Osteocyte (in vitro differentiated cells): ENCODE measurements around the gene ACVR1C. TPM values are rescaled to one million over a fixed set of nuclear protein-coding genes. Genes with fewer than 3 reads are reported as not detected.
A peak's percentile ranks its signal among the peaks of the same experiment; 100 is the strongest.

Experiments
- DNase-seq: peaks from one replicate; pipeline ENCODE4 v3.0.0; 2021; ENCODE audit warnings: mixed read lengths; ENCODE audit not compliant: unreplicated experiment; ENCODE audit errors: extremely low spot score
- H3K27ac Mint-ChIP-seq: one replicate; pipeline ENCODE4 v1.8.0; 2021; ENCODE audit warnings: mild to moderate bottlenecking, mixed read lengths; ENCODE audit not compliant: unreplicated experiment
- H3K27me3 Mint-ChIP-seq: one replicate; pipeline ENCODE4 v1.8.0; 2021; ENCODE audit warnings: mixed read lengths; ENCODE audit not compliant: unreplicated experiment
- H3K36me3 Mint-ChIP-seq: one replicate; pipeline ENCODE4 v1.8.0; 2021; ENCODE audit warnings: mixed read lengths; ENCODE audit not compliant: unreplicated experiment
- H3K4me1 Mint-ChIP-seq: one replicate; pipeline ENCODE4 v1.8.0; 2021; ENCODE audit warnings: mixed read lengths; ENCODE audit not compliant: unreplicated experiment
- H3K4me3 Mint-ChIP-seq: one replicate; pipeline ENCODE4 v1.8.0; 2021; ENCODE audit warnings: mild to moderate bottlenecking, moderate library complexity, mixed read lengths; ENCODE audit not compliant: unreplicated experiment
- H3K9me3 Mint-ChIP-seq: one replicate; pipeline ENCODE4 v1.8.0; 2021; ENCODE audit warnings: mixed read lengths; ENCODE audit not compliant: unreplicated experiment
- total RNA-seq: library from RNA; stranded (reverse); gene quantifications from 2 replicates; pipeline ENCODE4 v1.2.1, GENCODE V29; 2021
- TF ChIP-seq, protein P1 (sequence below): fragments of 200-600 bp; sonication (generic); IDR thresholded peaks from 2 replicates; pipeline ENCODE4 v1.5.0; 2021; ENCODE audit warnings: antibody characterized with exemption, mild to moderate bottlenecking, moderate library complexity

ACVR1C gene
- total RNA-seq, 1 donor from 2014 or later: 0.08 TPM

DNA sequence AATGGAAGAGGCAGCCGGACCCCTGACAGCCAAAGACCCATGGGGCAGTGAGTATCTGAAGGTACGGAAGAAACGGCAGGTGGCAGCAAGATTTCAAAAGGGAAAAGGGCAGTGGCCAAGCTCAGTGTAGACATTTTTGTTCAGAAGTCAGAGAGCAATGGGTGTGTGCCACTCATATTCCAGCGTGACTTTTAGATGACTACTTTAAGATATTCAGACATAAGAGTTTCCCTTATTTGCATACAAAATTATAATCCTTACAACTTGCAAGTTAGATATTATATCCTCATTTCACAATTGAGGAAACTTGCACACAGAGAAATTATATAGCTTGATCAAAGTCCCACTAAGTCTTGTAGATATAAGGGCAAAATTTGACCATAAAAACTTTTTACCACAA lies 124.0 kb downstream of the ACVR1C start:
- Mint-ChIP-seq H3K4me1 (no peaks in the 10 kb centered on the region), H3K36me3 (no peaks in the 10 kb centered on the region), H3K27me3 (peaks cover 33% of the 10 kb centered on the region), H3K27ac (no peak overlapping the region), H3K9me3 (peaks cover 13% of the 10 kb centered on the region), H3K4me3 (no peak overlapping the region)
- TF ChIP-seq, protein P1, sequence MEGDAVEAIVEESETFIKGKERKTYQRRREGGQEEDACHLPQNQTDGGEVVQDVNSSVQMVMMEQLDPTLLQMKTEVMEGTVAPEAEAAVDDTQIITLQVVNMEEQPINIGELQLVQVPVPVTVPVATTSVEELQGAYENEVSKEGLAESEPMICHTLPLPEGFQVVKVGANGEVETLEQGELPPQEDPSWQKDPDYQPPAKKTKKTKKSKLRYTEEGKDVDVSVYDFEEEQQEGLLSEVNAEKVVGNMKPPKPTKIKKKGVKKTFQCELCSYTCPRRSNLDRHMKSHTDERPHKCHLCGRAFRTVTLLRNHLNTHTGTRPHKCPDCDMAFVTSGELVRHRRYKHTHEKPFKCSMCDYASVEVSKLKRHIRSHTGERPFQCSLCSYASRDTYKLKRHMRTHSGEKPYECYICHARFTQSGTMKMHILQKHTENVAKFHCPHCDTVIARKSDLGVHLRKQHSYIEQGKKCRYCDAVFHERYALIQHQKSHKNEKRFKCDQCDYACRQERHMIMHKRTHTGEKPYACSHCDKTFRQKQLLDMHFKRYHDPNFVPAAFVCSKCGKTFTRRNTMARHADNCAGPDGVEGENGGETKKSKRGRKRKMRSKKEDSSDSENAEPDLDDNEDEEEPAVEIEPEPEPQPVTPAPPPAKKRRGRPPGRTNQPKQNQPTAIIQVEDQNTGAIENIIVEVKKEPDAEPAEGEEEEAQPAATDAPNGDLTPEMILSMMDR: no peak
- DNase-seq: no peak

DNA sequence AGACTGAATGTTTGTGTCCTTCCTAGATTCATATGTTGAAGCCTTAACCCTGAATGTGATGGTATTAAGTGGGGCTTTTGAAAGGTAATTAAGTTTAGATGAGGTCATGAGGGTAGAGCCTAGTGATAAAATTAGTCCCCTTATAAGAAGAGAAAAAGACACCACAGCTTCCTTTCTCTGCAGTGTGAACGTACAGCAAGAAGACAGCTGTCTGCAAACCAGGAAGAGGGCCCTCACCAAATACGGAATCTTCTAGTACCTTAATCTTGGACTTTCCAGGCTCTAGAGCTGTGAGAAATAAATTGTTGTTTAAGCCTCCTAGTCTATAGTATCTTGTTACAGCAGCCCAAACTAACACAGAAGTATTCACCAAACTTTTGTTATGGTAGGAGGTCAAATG lies 127.6 kb downstream of the ACVR1C start:
- TF ChIP-seq, protein P1: no peak
- Mint-ChIP-seq H3K27me3 (peaks cover 9% of the 10 kb centered on the region), H3K27ac (no peak overlapping the region), H3K4me3 (no peak overlapping the region), H3K36me3 (no peaks in the 10 kb centered on the region), H3K4me1 (no peaks in the 10 kb centered on the region), H3K9me3 (peaks cover 8% of the 10 kb centered on the region)
- no peak for DNase-seq

DNA sequence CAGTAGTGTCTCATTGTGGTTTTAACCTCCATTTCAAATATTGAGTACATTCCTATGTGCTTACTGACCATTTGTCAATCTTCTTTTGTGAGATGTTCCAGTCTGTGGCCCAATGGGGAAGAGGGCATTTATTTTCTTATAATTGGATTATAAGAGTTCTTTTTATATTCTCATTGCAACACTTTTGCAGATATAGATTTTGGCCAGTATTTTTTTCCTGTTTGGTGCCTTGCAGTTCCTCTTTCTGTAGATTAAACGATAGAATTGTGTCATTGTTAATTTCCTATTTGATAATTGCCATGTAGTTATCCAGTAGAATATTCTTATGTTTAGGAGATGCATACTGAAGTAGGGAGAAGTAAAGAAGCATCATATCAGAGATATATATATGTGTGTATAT lies 128.3 kb downstream of the ACVR1C start:
- Mint-ChIP-seq H3K27ac (no peak overlapping the region), H3K9me3 (peaks cover 2% of the 10 kb centered on the region), H3K4me3 (no peak overlapping the region), H3K4me1 (no peaks in the 10 kb centered on the region), H3K27me3 (peaks cover 4% of the 10 kb centered on the region), H3K36me3 (no peaks in the 10 kb centered on the region)
- DNase-seq: no peak
- TF ChIP-seq, protein P1: no peak

DNA sequence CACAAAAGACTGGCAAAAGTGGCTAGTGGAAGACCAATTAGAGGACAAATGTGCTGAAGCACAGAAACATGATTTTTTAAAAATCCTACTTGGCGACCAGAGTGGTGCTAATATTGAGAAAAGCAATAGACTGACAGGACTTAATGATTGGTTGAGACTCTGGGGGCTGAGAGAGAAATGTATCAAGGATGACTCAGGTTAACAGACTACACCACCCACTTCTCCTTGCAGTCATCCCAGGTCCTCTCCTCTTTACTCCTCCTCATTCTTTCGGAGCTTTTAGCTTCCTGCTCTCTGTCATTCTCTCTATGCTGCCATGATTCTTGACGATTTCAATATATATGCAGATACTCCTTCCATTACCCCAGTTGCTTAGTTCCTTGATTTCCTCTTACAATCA lies 130.2 kb downstream of the ACVR1C start:
- H3K36me3 Mint-ChIP-seq: no peaks in the 10 kb centered on the region
- no peaks in the 10 kb centered on the region for H3K4me1 Mint-ChIP-seq
- TF ChIP-seq, protein P1: no peak
- no peak for DNase-seq
- H3K4me3 Mint-ChIP-seq: no peak overlapping the region
- H3K27me3 Mint-ChIP-seq: peaks cover 4% of the 10 kb centered on the region
- no peaks in the 10 kb centered on the region for H3K9me3 Mint-ChIP-seq
- H3K27ac Mint-ChIP-seq: no peak overlapping the region

DNA sequence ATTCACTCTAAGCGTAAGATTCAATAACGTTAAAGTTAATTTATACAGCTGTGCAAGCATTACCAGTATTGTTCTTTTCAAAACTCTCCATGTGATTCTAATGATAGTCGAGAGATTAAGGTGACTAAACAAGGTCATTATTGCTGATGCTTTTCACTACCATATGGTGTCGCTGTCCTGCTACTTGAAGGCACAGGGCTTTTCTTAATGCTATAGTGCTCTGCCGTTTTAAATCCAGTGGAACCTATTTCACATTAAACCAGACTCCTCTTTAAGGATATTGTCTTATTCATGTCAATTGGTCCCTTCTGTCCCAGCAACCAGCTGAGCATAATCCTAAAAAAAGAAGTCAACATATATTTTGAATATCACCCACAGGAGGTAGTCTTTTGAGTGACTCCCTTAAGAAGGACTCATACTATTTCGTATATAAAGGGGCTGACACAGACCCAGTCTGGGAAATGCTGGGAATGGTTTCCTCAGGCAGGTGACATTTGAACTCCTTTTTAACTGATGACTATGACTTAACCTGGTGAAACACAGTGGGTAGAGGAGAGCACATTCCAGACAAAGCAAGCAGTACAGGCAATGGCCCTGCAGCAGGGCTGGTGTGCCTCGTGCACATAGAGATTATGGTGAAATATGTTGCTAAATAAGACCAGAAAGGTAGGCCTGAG lies 130.9 kb downstream of the ACVR1C start:
- Mint-ChIP-seq H3K27ac (no peak overlapping the region), H3K4me1 (no peaks in the 10 kb centered on the region), H3K9me3 (no peaks in the 10 kb centered on the region), H3K4me3 (no peak overlapping the region), H3K27me3 (peaks cover 8% of the 10 kb centered on the region), H3K36me3 (no peaks in the 10 kb centered on the region)
- no peak for DNase-seq
- TF ChIP-seq, protein P1: peak; percentile 85
